K562 (cell line): ENCODE data around the gene ALK.

Source experiments
- CBX3 ChIP-seq, 2 experiments: IDR thresholded peaks; 1 replicate in 1 of 2; 2 replicates in 1 of 2; pipeline ENCODE4 v1.6.1; 2012; ENCODE audit warnings: inconsistent platforms in 2 of 2, low read length in 2 of 2, borderline replicate concordance in 1 of 2, control low read depth in 1 of 2
- EZH2 ChIP-seq: IDR thresholded peaks from 2 replicates; pipeline ENCODE4 v1.6.1; 2012; ENCODE audit warnings: low read depth, mild to moderate bottlenecking, inconsistent platforms, low read length, borderline replicate concordance
- HDAC8 ChIP-seq: fragments of 450-650 bp; IDR thresholded peaks from 2 replicates; pipeline ENCODE4 v1.6.1; 2016; ENCODE audit warnings: mild to moderate bottlenecking, missing genetic modification characterization, moderate library complexity, missing compliant biosample characterization
- SIN3A ChIP-seq, 2 experiments: fragments of 150-350 bp in 1 of 2; IDR thresholded peaks; 2 replicates each; pipeline ENCODE4 v1.6.1; 2011 to 2016; ENCODE audit warnings: borderline replicate concordance in 2 of 2, low read depth in 2 of 2, low read length in 2 of 2, mild to moderate bottlenecking in 2 of 2, moderate library complexity in 2 of 2; ENCODE audit not compliant: control insufficient read depth in 1 of 2
- TEAD4 ChIP-seq, 2 experiments: sonication (generic) in 1 of 2; formaldehyde crosslinking in 1 of 2; IDR thresholded peaks; 2 replicates each; pipeline versions ENCODE4 v1.6.1 to v1.8.0; 2012 to 2022; ENCODE audit warnings: borderline replicate concordance in 1 of 2, inconsistent platforms in 1 of 2, low read length in 1 of 2, mild to moderate bottlenecking in 1 of 2, missing genetic modification reagents in 1 of 2
- ZEB2 ChIP-seq: fragments of 450-650 bp; IDR thresholded peaks from 2 replicates; pipeline ENCODE4 v1.6.1; 2016
- ZNF384 ChIP-seq: IDR thresholded peaks from 2 replicates; pipeline ENCODE4 v1.6.1; 2012; ENCODE audit warnings: low read depth, low read length, improper control_type of control experiment
- TF ChIP-seq, protein P1 (sequence below): IDR thresholded peaks from 3 replicates; pipeline ENCODE4 v1.6.1; 2011; ENCODE audit warnings: borderline replicate concordance, mild to moderate bottlenecking, moderate library complexity; ENCODE audit not compliant: insufficient read length; ENCODE audit errors: extremely low read depth

- TF ChIP-seq ZNF384, result no peak
- no peak for TF ChIP-seq ZEB2
- no peak for TF ChIP-seq TEAD4 (IDR thresholded peaks at IDR 0.05; ENCODE audit: low read length)
- no peak for TF ChIP-seq TEAD4 (CRISPR knock-in tag; IDR thresholded peaks at IDR 0.05; ENCODE audit: borderline replicate concordance)
- TF ChIP-seq EZH2, result no peak
- TF ChIP-seq, protein P1, sequence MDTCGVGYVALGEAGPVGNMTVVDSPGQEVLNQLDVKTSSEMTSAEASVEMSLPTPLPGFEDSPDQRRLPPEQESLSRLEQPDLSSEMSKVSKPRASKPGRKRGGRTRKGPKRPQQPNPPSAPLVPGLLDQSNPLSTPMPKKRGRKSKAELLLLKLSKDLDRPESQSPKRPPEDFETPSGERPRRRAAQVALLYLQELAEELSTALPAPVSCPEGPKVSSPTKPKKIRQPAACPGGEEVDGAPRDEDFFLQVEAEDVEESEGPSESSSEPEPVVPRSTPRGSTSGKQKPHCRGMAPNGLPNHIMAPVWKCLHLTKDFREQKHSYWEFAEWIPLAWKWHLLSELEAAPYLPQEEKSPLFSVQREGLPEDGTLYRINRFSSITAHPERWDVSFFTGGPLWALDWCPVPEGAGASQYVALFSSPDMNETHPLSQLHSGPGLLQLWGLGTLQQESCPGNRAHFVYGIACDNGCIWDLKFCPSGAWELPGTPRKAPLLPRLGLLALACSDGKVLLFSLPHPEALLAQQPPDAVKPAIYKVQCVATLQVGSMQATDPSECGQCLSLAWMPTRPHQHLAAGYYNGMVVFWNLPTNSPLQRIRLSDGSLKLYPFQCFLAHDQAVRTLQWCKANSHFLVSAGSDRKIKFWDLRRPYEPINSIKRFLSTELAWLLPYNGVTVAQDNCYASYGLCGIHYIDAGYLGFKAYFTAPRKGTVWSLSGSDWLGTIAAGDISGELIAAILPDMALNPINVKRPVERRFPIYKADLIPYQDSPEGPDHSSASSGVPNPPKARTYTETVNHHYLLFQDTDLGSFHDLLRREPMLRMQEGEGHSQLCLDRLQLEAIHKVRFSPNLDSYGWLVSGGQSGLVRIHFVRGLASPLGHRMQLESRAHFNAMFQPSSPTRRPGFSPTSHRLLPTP, result no peak
- no peak for TF ChIP-seq CBX3 (IDR thresholded peaks at IDR 0.05; ENCODE audit: borderline replicate concordance in 1 of 2, low read length in 2 of 2)
- no peak for TF ChIP-seq SIN3A (IDR thresholded peaks at IDR 0.05; ENCODE audit: borderline replicate concordance in 2 of 2, control insufficient read depth in 1 of 2, low read depth in 2 of 2, low read length in 2 of 2)
- TF ChIP-seq HDAC8 (tag), result no peak
These were observed 359.8 kb downstream of the ALK start for GRCh38 chr2:29561628-29562027.
